ENCODE measurements around the gene RPL9. TPM values are rescaled to one million over a fixed set of nuclear protein-coding genes. Genes with fewer than 3 reads are reported as not detected.

Gene RPL9
- total and polyA plus RNA-seq, 2 of the 8 experiments (the other 6 are each of a cell fraction or from before 2014, with no cell fraction given), result 1,161 to 1,184 TPM

- TF ChIP-seq YY1 (IDR thresholded peaks at IDR 0.05; ENCODE audit: low read depth, low read length), result no peak
- no peak for TF ChIP-seq EGR1 (IDR thresholded peaks at IDR 0.05; ENCODE audit: borderline replicate concordance, low read depth, low read length)
- TF ChIP-seq ATF2 (IDR thresholded peaks at IDR 0.05; ENCODE audit: low read length), result no peak
- no peak for TF ChIP-seq ZNF274 (IDR thresholded peaks at IDR 0.05; ENCODE audit: borderline replicate concordance, extremely low read depth, low read length)
- no peak for TF ChIP-seq HDAC2 (IDR thresholded peaks at IDR 0.05; ENCODE audit: borderline replicate concordance in 1 of 2, low read depth in 2 of 2, low read length in 2 of 2)
- TF ChIP-seq CHD1 (IDR thresholded peaks at IDR 0.05; ENCODE audit: low read depth, low read length), result no peak
- no peak for TF ChIP-seq POLR2A (IDR thresholded peaks at IDR 0.05; ENCODE audit: control extremely low read depth in 1 of 2, low read depth in 2 of 2, low read length in 2 of 2)
- no peak for TF ChIP-seq SIRT6 (IDR thresholded peaks at IDR 0.05; ENCODE audit: low read length)
Observed at GRCh38 chr4:39407584-39407885, 51.2 kb downstream of the RPL9 start (continued).

Data from H1 (cell line).